GM19468 (cell line): ENCODE data around the gene TOMM70.
"Not testable (repeated sequence)": the region's sequence is repeated elsewhere in the genome, so short reads cannot be mapped to it uniquely, and the experiment has no call there.

ENCODE experiments used
- ATAC-seq: cut with Tn5 transposase; IDR thresholded peaks from one replicate; pipeline ENCODE4 v1.9.1; 2021; ENCODE audit warnings: mild to moderate bottlenecking, moderate library complexity, moderate number of reproducible peaks; ENCODE audit not compliant: unreplicated experiment; ENCODE audit errors: extremely low read depth

Gene TOMM70

GRCh38 chr3:100400780-100401673 is at the start of gene TOMM70, which contains the start of gene LNP1:
TOMM70 (minus strand) TSS chr3:100401089; CDS start chr3:100400949, 140 bp downstream.
LNP1 (plus strand) TSS chr3:100401539; CDS start chr3:100429730, 28,191 bp downstream.
- peak; percentile 75 for ATAC-seq

GRCh38 chr3:100449214-100449613 is 48.3 kb upstream of the TOMM70 start:
- ATAC-seq: no peak

- no peak for ATAC-seq
Observed at GRCh38 chr3:100448079-100448478, 47.2 kb upstream of the TOMM70 start.

DNA sequence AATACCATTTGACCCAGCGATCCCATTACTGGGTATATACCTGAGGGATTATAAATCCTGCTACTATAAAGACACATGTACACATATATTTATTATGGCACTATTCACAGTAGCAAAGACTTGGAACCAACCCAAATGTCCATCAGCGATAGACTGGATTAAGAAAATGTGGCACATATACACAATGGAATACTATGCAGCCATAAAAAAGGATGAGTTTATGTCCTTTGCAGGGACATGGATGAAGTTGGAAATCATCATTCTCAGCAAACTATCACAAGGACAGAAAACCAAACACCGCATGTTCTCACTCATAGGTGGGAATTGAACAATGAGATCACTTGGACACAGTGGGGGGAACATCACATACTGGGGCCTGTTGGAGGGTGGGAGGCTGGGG is 46.2 kb upstream of the TOMM70 start:
- ATAC-seq: not testable (repeated sequence)

DNA sequence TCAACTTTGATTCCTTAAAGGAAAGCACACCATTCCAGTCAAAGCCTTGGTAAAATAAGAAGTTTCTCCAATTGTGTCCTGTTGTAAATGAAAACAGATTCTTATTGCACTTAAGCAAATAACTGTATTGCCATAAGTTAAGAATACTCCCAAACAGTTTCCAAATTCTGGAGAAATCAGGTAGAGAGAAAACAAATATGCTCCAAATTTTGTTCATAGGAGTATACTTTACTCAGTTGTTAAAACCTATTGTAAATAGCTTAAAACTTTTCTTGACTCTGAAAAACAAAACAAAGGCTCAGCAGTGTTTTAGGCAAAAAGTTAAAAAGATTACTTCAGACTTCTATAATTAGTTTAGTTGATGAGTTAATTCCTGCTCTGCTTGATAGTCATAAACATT is 42.8 kb upstream of the TOMM70 start:
- ATAC-seq: no peak

- no peak for ATAC-seq
Observed at GRCh38 chr3:100440895-100441294, 40.0 kb upstream of the TOMM70 start.

GRCh38 chr3:100438623-100438974 is 37.7 kb upstream of the TOMM70 start:
- no peak for ATAC-seq

DNA sequence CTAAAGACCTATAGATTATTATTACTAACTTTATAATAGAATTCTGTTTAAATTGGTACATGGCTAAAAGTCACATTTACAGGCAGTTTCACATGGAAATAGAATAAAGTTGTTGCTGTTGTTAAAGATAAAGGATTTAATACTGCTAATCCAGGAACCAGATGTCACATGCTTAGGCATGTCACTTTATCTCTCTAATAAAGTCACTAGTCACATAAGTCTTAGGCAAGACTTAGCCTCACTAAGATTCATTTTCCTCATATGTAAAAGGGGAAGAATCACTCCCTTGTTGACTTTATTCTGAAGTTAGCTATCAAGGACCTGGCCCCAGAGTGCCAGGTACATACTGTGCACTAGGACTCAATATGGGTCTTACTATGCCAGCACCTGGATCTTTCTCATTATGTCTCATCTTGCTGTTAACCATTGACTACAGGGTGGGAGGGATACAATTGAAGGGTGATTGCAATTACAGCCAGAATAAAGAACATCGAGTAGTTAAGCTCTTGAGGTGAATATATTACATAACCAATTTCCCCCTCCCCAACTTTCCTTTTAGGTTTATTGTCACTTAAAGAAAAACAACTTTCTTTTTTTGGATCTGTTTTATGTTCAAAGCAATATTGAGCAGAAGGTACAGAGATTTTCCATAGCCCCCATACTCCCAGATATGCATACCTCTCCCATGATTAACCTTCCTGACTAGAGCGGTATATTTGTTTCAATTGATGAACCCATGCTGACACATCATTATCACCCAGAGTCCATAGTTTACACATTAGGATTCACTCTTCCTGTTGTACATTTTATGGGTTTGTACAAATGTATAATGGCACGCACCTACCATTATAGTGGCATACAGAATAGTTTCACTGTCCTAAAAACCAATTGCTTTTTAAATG is 37.1 kb upstream of the TOMM70 start:
- no peak for ATAC-seq

GRCh38 chr3:100436951-100437350 is 36.1 kb upstream of the TOMM70 start:
- ATAC-seq: no peak

DNA sequence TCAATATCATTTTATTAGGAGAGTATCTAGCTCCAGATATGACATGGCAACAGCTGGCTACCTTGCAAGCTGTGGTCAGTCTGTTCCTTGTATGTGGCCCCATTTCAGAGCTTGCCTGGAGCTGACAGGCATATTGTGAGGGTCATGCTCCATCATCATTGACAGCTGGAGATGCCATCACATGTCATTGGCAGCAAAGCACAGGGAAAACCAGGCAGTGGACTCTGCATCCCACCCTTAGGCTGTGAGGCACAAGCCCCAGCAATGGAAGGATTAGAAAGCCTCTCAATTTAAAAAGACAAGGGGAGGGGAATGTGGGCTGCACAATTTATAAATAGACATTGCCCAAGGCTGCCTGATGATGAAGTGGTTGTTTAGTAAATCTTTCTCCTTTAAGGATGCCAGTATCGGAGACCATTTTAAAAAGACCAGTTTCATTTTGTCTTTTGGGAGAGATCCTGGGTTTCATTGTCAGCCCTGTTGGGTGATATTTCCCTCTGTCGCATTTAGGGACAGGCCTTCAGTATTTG is 28.4 kb upstream of the TOMM70 start:
- no peak for ATAC-seq

GRCh38 chr3:100427699-100428098 is 26.8 kb upstream of the TOMM70 start:
- no peak for ATAC-seq

DNA sequence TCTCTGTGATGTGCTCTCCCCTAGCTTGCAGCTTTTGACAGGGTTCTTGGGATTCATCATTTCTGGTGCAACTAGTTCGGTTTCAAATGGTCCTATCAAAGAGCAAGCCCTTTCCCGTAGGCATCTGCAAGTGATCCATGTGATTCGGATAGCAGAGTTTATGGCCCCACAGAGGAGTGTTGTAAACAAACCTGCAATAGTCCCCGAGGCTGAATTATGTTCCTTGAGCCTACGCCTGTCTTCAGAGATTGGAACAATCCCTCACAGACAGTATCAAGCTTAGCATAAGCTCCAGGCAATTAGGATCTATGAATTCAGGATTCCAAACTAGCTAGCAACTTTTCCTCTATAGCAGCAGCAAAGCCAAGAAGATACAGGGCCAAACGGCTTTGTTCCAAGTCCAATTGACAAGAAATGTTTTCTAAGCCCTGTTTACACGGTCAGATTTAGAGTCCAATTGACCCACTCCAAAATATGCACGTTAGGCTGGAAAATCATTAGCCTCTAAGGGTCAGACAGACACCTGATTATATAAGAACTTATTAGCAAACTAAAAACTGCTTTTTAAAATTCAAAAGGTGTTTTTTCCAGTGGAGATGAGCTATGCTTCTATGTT is 25.3 kb upstream of the TOMM70 start:
- no peak for ATAC-seq

DNA sequence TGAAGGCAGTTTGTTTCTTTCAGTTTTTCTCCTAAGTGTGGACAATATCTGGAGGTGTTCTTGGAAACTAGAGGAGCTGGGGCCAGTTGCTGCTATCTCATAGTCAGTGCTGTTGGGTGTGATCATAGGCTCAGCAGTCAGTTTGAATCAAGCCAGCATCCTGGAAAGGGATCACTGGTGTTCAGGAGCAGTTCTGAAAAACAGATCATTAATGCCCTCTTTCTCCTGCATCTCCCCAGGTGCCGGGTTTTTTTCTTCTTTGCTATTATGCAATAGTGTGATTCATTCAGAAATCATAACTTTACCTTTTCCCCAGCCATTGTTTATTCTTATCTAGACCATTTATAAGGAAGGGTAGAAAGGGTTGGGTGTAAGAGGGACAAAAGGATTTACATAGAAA is 24.4 kb upstream of the TOMM70 start:
- ATAC-seq: no peak

DNA sequence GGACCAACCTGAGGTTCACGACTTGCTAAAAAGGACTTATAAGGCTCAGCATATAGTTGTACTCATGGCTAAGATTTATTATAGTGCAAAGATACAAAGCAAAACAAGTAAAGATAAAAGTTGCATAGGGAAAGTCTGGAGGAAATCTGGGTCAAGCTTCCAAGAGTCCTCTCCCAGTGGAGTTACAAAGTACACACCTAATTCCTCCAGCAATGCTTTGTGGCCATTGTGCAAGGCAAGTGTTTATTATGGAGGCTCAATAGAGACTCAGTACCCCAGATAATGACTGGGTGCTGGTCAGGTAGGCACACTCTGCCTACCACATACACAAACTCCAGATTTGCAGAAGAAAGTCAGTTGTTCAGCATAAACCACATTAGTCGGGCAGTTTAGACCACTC is 23.4 kb upstream of the TOMM70 start:
- no peak for ATAC-seq

- ATAC-seq: no peak
Observed at GRCh38 chr3:100423611-100424010, 22.7 kb upstream of the TOMM70 start.

- no peak for ATAC-seq
Observed at GRCh38 chr3:100420885-100421284, 20.0 kb upstream of the TOMM70 start.

DNA sequence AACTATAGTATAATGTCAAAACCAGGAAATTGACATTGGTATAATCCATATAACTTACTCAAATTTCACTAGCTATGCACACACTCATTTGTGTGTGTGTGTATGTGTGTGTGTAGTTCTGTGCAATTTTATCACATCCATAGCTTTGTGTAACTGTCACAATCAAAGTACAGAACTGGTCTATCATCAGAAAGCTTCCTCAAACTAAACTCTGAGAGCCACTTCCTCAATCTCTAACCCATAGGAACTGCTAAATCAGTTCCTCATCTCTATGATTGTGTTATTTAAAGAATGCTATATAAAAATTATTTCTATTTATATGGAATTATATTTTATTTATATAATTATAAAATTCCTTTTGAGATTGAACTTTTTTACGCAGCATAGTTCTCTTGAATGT is 18.5 kb upstream of the TOMM70 start:
- no peak for ATAC-seq

DNA sequence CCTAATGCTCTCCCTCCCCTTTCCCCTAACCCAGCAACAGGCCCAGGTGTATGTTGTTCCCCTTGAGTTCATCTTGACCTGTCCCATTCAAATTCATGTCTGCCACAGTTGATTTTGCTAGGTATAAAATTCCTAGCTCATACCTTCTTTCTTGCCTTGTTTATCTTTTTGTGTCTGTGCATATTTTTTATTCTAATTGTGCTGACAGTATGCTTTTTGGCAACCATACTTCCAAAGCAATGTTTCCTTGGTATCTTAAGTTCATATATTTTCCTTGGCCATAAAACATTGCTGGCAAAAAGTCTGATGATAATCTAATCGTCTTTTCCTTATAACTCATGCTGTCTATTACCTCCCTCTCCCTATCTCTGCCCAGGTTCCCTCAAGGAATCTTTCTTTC is 16.0 kb upstream of the TOMM70 start:
- no peak for ATAC-seq

DNA sequence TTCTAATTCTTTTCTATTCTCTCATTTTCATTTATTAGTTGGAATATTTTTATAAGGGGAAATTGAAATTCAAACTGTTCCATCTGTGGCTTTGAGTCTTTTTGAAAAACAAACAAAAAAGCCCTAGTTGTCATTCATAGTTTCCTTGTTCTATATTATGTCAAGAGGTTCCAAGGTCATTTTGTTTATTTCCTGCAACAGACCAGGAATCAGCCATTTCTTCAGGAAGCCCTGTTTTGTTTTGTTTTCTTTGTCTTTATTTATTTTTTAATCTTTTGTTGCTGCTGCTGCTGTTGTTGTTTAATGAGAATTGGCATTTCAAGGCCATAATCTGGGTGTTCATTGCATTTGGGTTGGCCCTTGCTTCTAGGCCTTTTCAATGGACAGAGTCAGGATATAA is 15.3 kb upstream of the TOMM70 start:
- no peak for ATAC-seq

DNA sequence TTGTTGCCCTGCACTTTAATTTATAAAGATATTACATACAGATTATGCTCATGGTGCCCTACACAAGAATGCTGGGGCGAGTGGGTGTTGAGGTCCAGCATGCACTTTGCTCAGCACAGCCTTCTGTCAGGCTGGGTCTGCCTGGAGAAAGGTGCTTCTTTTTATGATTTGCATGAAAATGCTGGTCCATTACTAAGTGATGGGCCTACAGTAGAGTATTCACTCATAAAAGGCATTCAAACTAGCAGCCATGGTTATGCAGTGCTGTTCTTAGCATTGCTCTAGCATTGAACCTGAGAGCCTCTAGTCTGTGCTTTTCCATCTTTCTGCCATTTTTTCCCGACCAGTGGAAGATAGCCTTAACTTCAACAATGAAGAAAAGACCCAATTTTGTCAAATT is 12.7 kb upstream of the TOMM70 start:
- ATAC-seq: no peak
